Erythroblast (primary cell): ENCODE results near the gene RGS11.

Experiments
- GATA1 ChIP-seq: IDR thresholded peaks from 2 replicates; pipeline ENCODE4 v1.6.1; 2011; ENCODE audit warnings: low read depth, mild to moderate bottlenecking, control low read depth, low read length, moderate library complexity
- POLR2A ChIP-seq: IDR thresholded peaks from 2 replicates; pipeline ENCODE4 v1.6.1; 2011; ENCODE audit warnings: mild to moderate bottlenecking, low read length

GRCh38 chr16:290681-291405 lies 15.1 kb upstream of the RGS11 start:
- TF ChIP-seq POLR2A, result no peak
- TF ChIP-seq GATA1, result no peak
